HEK293T (cell line): ENCODE measurements around the gene RAP2C.

Experiments
- ELF4 ChIP-seq: fragments of 450-650 bp; IDR thresholded peaks from 2 replicates; pipeline ENCODE4 v1.6.1; 2017; ENCODE audit warnings: antibody characterized with exemption
- FOXM1 ChIP-seq: fragments of 450-650 bp; IDR thresholded peaks from 2 replicates; pipeline ENCODE4 v1.6.1; 2017; ENCODE audit warnings: mild to moderate bottlenecking, borderline replicate concordance
- HDGF ChIP-seq: fragments of 450-650 bp; IDR thresholded peaks from 2 replicates; pipeline ENCODE4 v1.6.1; 2017; ENCODE audit warnings: antibody characterized with exemption, borderline replicate concordance
- LEF1 ChIP-seq: fragments of 450-650 bp; IDR thresholded peaks from 2 replicates; pipeline ENCODE4 v1.6.1; 2017; ENCODE audit warnings: mild to moderate bottlenecking, borderline replicate concordance
- SP1 ChIP-seq: fragments of 450-650 bp; IDR thresholded peaks from 2 replicates; pipeline ENCODE4 v1.6.1; 2017
- ZNF384 ChIP-seq: fragments of 450-650 bp; IDR thresholded peaks from 2 replicates; pipeline ENCODE4 v1.6.1; 2016

- TF ChIP-seq SP1 (no peak), HDGF (no peak), FOXM1 (no peak), ELF4 (no peak), ZNF384 (no peak), LEF1 (no peak)
Measured at GRCh38 chrX:132199941-132200340, 19.3 kb downstream of the RAP2C start.
